Peyer's patch (tissue), 4 donors: ENCODE measurements around the gene CUL1. TPM values are rescaled to one million over a fixed set of nuclear protein-coding genes. Genes with fewer than 3 reads are reported as not detected.

ENCODE experiments used
- DNase-seq, 3 donors: peaks; one replicate each; pipeline ENCODE4 v3.0.0-alpha.2; 2017 to 2019
- H3K27ac ChIP-seq, 4 donors: fragments of 200-600 bp; sonication (generic); one replicate each; pipeline ENCODE4 v1.5.1; 2016 to 2019
- H3K27me3 ChIP-seq, 2 donors: fragments of 200-600 bp; sonication (generic); one replicate each; pipeline ENCODE4 v1.5.1; 2019
- H3K36me3 ChIP-seq, 3 donors: fragments of 200-600 bp; sonication (generic); one replicate each; pipeline ENCODE4 v1.5.1; 2016 to 2019
- H3K4me1 ChIP-seq, 4 donors: fragments of 200-600 bp; sonication (generic); one replicate each; pipeline ENCODE4 v1.5.1; 2016 to 2019
- H3K4me3 ChIP-seq, 4 donors: fragments of 200-600 bp; sonication (generic); 1 replicate in 3 of 4; 2 replicates in 1 of 4; pipeline ENCODE4 v1.5.1; 2016 to 2019; ENCODE audit warnings: mild to moderate bottlenecking in 1 of 4
- H3K9me3 ChIP-seq, 4 donors: fragments of 200-600 bp; sonication (generic); one replicate each; pipeline ENCODE4 v1.5.1; 2016 to 2019; ENCODE audit warnings: mild to moderate bottlenecking in 1 of 4
- CTCF ChIP-seq, 6 experiments: fragments of 450-650 bp in 4 of 6; fragments of 200-600 bp in 2 of 6; sonication (generic) in 1 of 6; IDR thresholded peaks; one replicate each; pipeline ENCODE4 v1.5.1; 2017 to 2019; ENCODE audit warnings: antibody characterized with exemption in 6 of 6, mild to moderate bottlenecking in 3 of 6, moderate library complexity in 1 of 6
- POLR2A ChIP-seq, 2 donors: fragments of 450-650 bp; IDR thresholded peaks; one replicate each; pipeline ENCODE4 v1.5.1; 2017; ENCODE audit warnings: antibody characterized with exemption in 2 of 2, mild to moderate bottlenecking in 2 of 2, moderate library complexity in 2 of 2
- total RNA-seq, 4 donors: library from RNA; depleted of rRNA; stranded (reverse); fragments of >200 nt; gene quantifications; one replicate each; pipeline ENCODE4 v1.1.0, GENCODE V29; 2016

The CUL1 gene
- 10 to 100 TPM; 29.5 to 86.6 (median 35.8) TPM for total RNA-seq

GRCh38 chr7:148698397-148699023 is at the start of gene CUL1:
CUL1 (plus strand) TSS chr7:148698903; CDS start chr7:148730123, 31,220 bp downstream.
- peak; percentile 79 to 93 (median 92) for DNase-seq
- peak within 1 kb of the TSS; percentile 96 to 99 (median 98) for H3K27ac ChIP-seq
- H3K9me3 ChIP-seq, result no peaks in the 10 kb centered on the region
- TF ChIP-seq POLR2A (IDR thresholded peaks at IDR 0.05), result peak; percentile 64 to 68
- TF ChIP-seq CTCF (IDR thresholded peaks at IDR 0.05), result no peak
- H3K4me1 ChIP-seq, result peaks cover 0 to 31% (median 6%) of the 10 kb centered on the region in 4 donors
- H3K27me3 ChIP-seq, result no peaks in the 10 kb centered on the region
- peak within 1 kb of the TSS; percentile 92 to 97 (median 96) for H3K4me3 ChIP-seq
- no peaks in the 10 kb centered on the region for H3K36me3 ChIP-seq

- no peak for DNase-seq
- TF ChIP-seq CTCF (IDR thresholded peaks at IDR 0.05), result no peak
- no peak for TF ChIP-seq POLR2A (IDR thresholded peaks at IDR 0.05)
- H3K4me3 ChIP-seq, result no peak overlapping the region
- H3K36me3 ChIP-seq, result no peaks in the 10 kb centered on the region
- no peaks in the 10 kb centered on the region for H3K27me3 ChIP-seq
- H3K9me3 ChIP-seq, result no peaks in the 10 kb centered on the region
- no peak overlapping the region for H3K27ac ChIP-seq
- no peaks in the 10 kb centered on the region for H3K4me1 ChIP-seq
Observed at GRCh38 chr7:148650232-148650858, 48.4 kb upstream of the CUL1 start.

GRCh38 chr7:148652773-148653172 is 45.9 kb upstream of the CUL1 start:
- TF ChIP-seq CTCF (IDR thresholded peaks at IDR 0.05), result no peak
- TF ChIP-seq POLR2A (IDR thresholded peaks at IDR 0.05), result no peak
- Histone ChIP-seq H3K27ac (no peak overlapping the region), H3K9me3 (no peaks in the 10 kb centered on the region), H3K4me1 (no peaks in the 10 kb centered on the region), H3K27me3 (no peaks in the 10 kb centered on the region), H3K4me3 (no peak overlapping the region), H3K36me3 (no peaks in the 10 kb centered on the region)
- DNase-seq, result no peak

- Histone ChIP-seq H3K4me3 (no peak overlapping the region), H3K9me3 (no peaks in the 10 kb centered on the region), H3K36me3 (no peaks in the 10 kb centered on the region), H3K27ac (no peak overlapping the region), H3K27me3 (no peaks in the 10 kb centered on the region), H3K4me1 (no peaks in the 10 kb centered on the region)
- TF ChIP-seq POLR2A (IDR thresholded peaks at IDR 0.05), result no peak
- TF ChIP-seq CTCF (IDR thresholded peaks at IDR 0.05), result no peak
- DNase-seq, result no peak
Observed at GRCh38 chr7:148657929-148658328, 40.8 kb upstream of the CUL1 start.

GRCh38 chr7:148661471-148661870 is 37.2 kb upstream of the CUL1 start:
- Histone ChIP-seq H3K27ac (no peak overlapping the region), H3K27me3 (no peaks in the 10 kb centered on the region), H3K9me3 (no peaks in the 10 kb centered on the region), H3K4me3 (no peak overlapping the region), H3K4me1 (no peaks in the 10 kb centered on the region), H3K36me3 (no peaks in the 10 kb centered on the region)
- no peak for TF ChIP-seq CTCF (IDR thresholded peaks at IDR 0.05)
- TF ChIP-seq POLR2A (IDR thresholded peaks at IDR 0.05), result no peak
- DNase-seq, result no peak
